ENCODE results near the gene ARL6IP6. TPM values are rescaled to one million over a fixed set of nuclear protein-coding genes. Genes with fewer than 3 reads are reported as not detected.

Gene ARL6IP6
- total RNA-seq = 10 to 100 TPM in 1 of 4 donors, 1 to 10 TPM in 3; 7.0 to 14.0 (median 7.9) TPM

GRCh38 chr2:152718076-152718908 lies at the start of gene ARL6IP6:
ARL6IP6 (plus strand) TSS chr2:152718620; CDS start chr2:152718625, 5 bp downstream.
- peaks cover 3 to 64% (median 12%) of the 10 kb centered on the region in 3 donors for H3K4me1 ChIP-seq
- TF ChIP-seq POLR2AphosphoS5 (IDR thresholded peaks at IDR 0.05) = peak; percentile 72
- TF ChIP-seq EP300 (IDR thresholded peaks at IDR 0.05) = no peak
- TF ChIP-seq POLR2A (IDR thresholded peaks at IDR 0.05) = peak; percentile 63 to 66
- no peak for TF ChIP-seq CTCF (IDR thresholded peaks at IDR 0.05)
- peak within 1 kb of the TSS; percentile 82 to 87 for H3K4me3 ChIP-seq
- 0 to 1% methylated on average over 4 to 47 of the region's 87 CpGs for WGBS, 2 donors (ENCODE audit: low coverage in 1 of 2)
- ATAC-seq = peak; percentile 86
- H3K36me3 ChIP-seq = peaks cover 0 to 19% of the 10 kb centered on the region in 2 donors
- no peaks in the 10 kb centered on the region for H3K27me3 ChIP-seq
- H3K9me3 ChIP-seq = no peaks in the 10 kb centered on the region
- H3K27ac ChIP-seq = peak within 1 kb of the TSS; percentile 88 to 99 (median 97)

- ATAC-seq = no peak
- peaks cover 8 to 91% of the 10 kb centered on the region in 2 donors for H3K36me3 ChIP-seq
- WGBS, 2 donors (ENCODE audit: low coverage in 1 of 2) = 77 to 85% methylated on average over 3 to 4 of the region's 4 CpGs
Observed at GRCh38 chr2:152674334-152674733, 44.1 kb upstream of the ARL6IP6 start.

GRCh38 chr2:152676461-152676860 lies 42.0 kb upstream of the ARL6IP6 start:
- Histone ChIP-seq H3K27ac (no peak overlapping the region), H3K4me1 (no peaks in the 10 kb centered on the region), H3K9me3 (no peaks in the 10 kb centered on the region), H3K27me3 (no peaks in the 10 kb centered on the region), H3K4me3 (no peak overlapping the region), H3K36me3 (peaks cover 4 to 89% of the 10 kb centered on the region in 2 donors)
- no peak for ATAC-seq
- 83 to 90% methylated on average over 2 to 3 of the region's 3 CpGs for WGBS, 2 donors (ENCODE audit: low coverage in 1 of 2)
- TF ChIP-seq POLR2AphosphoS5 (IDR thresholded peaks at IDR 0.05) (no peak), EP300 (IDR thresholded peaks at IDR 0.05) (no peak), CTCF (IDR thresholded peaks at IDR 0.05) (no peak)

More at GRCh38 chr2:152674334-152674733, 44.1 kb upstream of the ARL6IP6 start:
- no peaks in the 10 kb centered on the region for H3K27me3 ChIP-seq
- no peaks in the 10 kb centered on the region for H3K4me1 ChIP-seq
- no peaks in the 10 kb centered on the region for H3K9me3 ChIP-seq
- H3K4me3 ChIP-seq = no peak overlapping the region
- H3K27ac ChIP-seq = no peak overlapping the region
- TF ChIP-seq POLR2AphosphoS5 (IDR thresholded peaks at IDR 0.05) = no peak
- TF ChIP-seq POLR2A (IDR thresholded peaks at IDR 0.05) = no peak
- no peak for TF ChIP-seq CTCF (IDR thresholded peaks at IDR 0.05)
- TF ChIP-seq EP300 (IDR thresholded peaks at IDR 0.05) = no peak

- Histone ChIP-seq H3K9me3 (no peaks in the 10 kb centered on the region), H3K27ac (no peak overlapping the region), H3K36me3 (peaks cover 0 to 67% of the 10 kb centered on the region in 2 donors), H3K27me3 (no peaks in the 10 kb centered on the region), H3K4me1 (no peaks in the 10 kb centered on the region), H3K4me3 (no peak overlapping the region)
- TF ChIP-seq CTCF (IDR thresholded peaks at IDR 0.05) (no peak), POLR2AphosphoS5 (IDR thresholded peaks at IDR 0.05) (no peak), POLR2A (IDR thresholded peaks at IDR 0.05) (no peak)
- ATAC-seq = no peak
- 54 to 61% methylated on average over 2 of the region's 2 CpGs for WGBS, 2 donors (ENCODE audit: low coverage in 1 of 2)
Observed at GRCh38 chr2:152678808-152679207, 39.6 kb upstream of the ARL6IP6 start.

GRCh38 chr2:152682663-152683062 lies 35.8 kb upstream of the ARL6IP6 start:
- H3K4me1 ChIP-seq = no peaks in the 10 kb centered on the region
- peaks cover 0 to 34% of the 10 kb centered on the region in 2 donors for H3K36me3 ChIP-seq
- no peaks in the 10 kb centered on the region for H3K27me3 ChIP-seq
- TF ChIP-seq POLR2AphosphoS5 (IDR thresholded peaks at IDR 0.05) (no peak), CTCF (IDR thresholded peaks at IDR 0.05) (no peak), POLR2A (IDR thresholded peaks at IDR 0.05) (no peak), EP300 (IDR thresholded peaks at IDR 0.05) (no peak)
- H3K27ac ChIP-seq = no peak overlapping the region
- no peaks in the 10 kb centered on the region for H3K9me3 ChIP-seq
- no peak overlapping the region for H3K4me3 ChIP-seq
- 93 to 94% methylated on average over 2 to 3 of the region's 9 CpGs for WGBS, 2 donors (ENCODE audit: low coverage in 1 of 2)
- no peak for ATAC-seq
